Lung (tissue), 12 donors: Measurements from ENCODE around the gene MAP2K7. TPM values are rescaled to one million over a fixed set of nuclear protein-coding genes. Genes with fewer than 3 reads are reported as not detected.

Experiments used
- ATAC-seq: fragments of 200-7000 bp; cut with Tn5 transposase; one replicate; pipeline ENCODE4 v1.9.1; 2020; ENCODE audit warnings: moderate number of reproducible peaks; ENCODE audit not compliant: insufficient read depth, low FRiP score
- DNase-seq, 3 donors: peaks; one replicate each; pipeline ENCODE4 v3.0.0-alpha.2; 2013 to 2017
- H3K27ac ChIP-seq, 2 donors: one replicate each; pipeline ENCODE4 v1.5.1; 2013; ENCODE audit warnings: mild to moderate bottlenecking in 2 of 2, moderate library complexity in 2 of 2, control low read depth in 1 of 2, inconsistent platforms in 1 of 2, low read depth in 1 of 2, low read length in 1 of 2
- H3K27me3 ChIP-seq, 3 donors: one replicate each; pipeline ENCODE4 v1.5.1; 2013; ENCODE audit warnings: low read length in 2 of 3; ENCODE audit not compliant: control insufficient read depth in 3 of 3, insufficient read depth in 3 of 3
- H3K36me3 ChIP-seq, 4 donors: one replicate each; pipeline ENCODE4 v1.5.1; 2013; ENCODE audit warnings: low read length in 4 of 4, mild to moderate bottlenecking in 1 of 4, moderate library complexity in 1 of 4; ENCODE audit not compliant: control insufficient read depth in 4 of 4, insufficient read depth in 4 of 4
- H3K4me1 ChIP-seq, 5 donors: one replicate each; pipeline ENCODE4 v1.5.1; 2013; ENCODE audit warnings: low read length in 5 of 5, mild to moderate bottlenecking in 2 of 5, moderate library complexity in 1 of 5; ENCODE audit not compliant: control insufficient read depth in 5 of 5, insufficient read depth in 5 of 5
- H3K4me3 ChIP-seq: one replicate; pipeline ENCODE4 v1.5.1; 2013; ENCODE audit warnings: mild to moderate bottlenecking, control low read depth, moderate library complexity
- H3K9ac ChIP-seq, 2 donors: one replicate each; pipeline ENCODE4 v1.5.1; 2013; ENCODE audit warnings: low read length in 2 of 2, control low read depth in 1 of 2; ENCODE audit not compliant: insufficient read depth in 1 of 2
- H3K9me3 ChIP-seq, 4 donors: one replicate each; pipeline ENCODE4 v1.5.1; 2013; ENCODE audit warnings: low read length in 3 of 4, mild to moderate bottlenecking in 1 of 4, moderate library complexity in 1 of 4; ENCODE audit not compliant: control insufficient read depth in 4 of 4, insufficient read depth in 3 of 4
- WGBS, 2 donors: extraction: QIAGEN DNeasy Blood & Tissue Kit; methylation state at CpG; one replicate each; pipeline ENCODE4 v1.1.7; 2013; 5-methylcytosine and 5-hydroxymethylcytosine counted together
- polyA plus RNA-seq, 2 donors: library from polyadenylated mRNA; stranded (reverse); fragments of 200-250 nt; gene quantifications; one replicate each; pipeline ENCODE4 v1.2.1, GENCODE V29; 2013
- total RNA-seq, 2 donors: library from RNA; depleted of rRNA in 1 of 2; stranded (reverse); fragments of >200 nt in 1 of 2; gene quantifications; one replicate each; pipeline ENCODE4 v1.2.1, GENCODE V29; 2014 to 2021
- TF ChIP-seq, protein P1 (sequence below): IDR thresholded peaks from 2 replicates; pipeline ENCODE4 v1.5.1; 2012; ENCODE audit warnings: mild to moderate bottlenecking; ENCODE audit errors: control extremely low read depth, extremely low read depth
- donor health status: control.
- donor health status: control.
- donor health status: Bipolar disorder and iron deficiency.
- donor health status: healthy.
- donor health status: DM: yes; HTN: yes; CAD: no.

The MAP2K7 gene
- total and polyA plus RNA-seq, 4 donors: 17.8 to 41.7 (median 23.4) TPM

DNA sequence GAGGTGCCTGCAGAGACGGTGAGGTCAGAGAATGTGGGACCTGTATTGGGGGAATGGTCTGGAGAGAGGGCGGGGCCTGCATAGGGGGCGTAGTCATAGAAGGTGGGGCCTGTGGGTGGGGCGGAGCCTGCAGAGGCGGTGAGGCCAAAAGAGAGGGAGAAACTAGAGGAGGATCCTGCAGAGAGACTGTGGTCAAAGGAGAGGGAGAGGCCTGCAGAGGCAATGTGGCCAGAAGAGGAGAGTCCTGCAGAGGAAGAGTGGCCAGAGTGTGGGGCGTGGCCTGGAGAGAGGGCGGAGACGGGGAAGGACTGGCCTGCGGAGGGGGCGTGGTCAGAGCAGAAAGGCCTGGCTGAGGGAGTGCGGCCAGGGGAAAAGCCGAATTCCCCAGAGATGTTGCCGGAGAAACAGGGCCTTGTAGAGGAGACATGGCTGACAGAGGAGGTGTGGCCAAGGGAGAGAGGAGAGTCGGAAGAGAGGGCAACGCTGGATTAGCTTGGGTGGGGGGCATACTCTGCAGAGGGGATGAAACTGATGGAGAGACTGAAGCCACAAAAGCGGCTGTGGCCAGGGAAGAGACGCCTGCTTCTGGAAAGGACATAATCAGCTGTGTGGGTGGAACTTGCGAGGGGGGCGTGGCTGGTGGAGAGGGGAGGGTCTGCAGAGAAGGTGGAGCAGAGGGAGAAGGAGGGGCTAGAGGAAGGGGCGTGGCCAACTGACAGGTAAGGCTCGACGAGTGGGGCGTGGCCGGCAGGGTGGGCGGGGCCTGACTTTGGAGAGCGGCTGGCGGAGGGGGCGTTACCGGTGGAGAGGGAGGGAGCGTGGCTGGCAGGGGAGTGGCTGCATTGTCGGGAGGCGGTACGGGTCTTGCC is 32.0 kb upstream of the MAP2K7 start:
- WGBS, 2 donors: 7 to 9% methylated on average over 32 to 33 of the region's 33 CpGs
- DNase-seq (peak; percentile 84 to 92 (median 85)), ATAC-seq (peak; percentile 44)
- Histone ChIP-seq H3K36me3 (no peaks in the 10 kb centered on the region), H3K27ac (peak overlapping the region in 1 of 2 donors; percentile 71), H3K4me3 (no peak overlapping the region), H3K4me1 (peaks cover 0 to 30% (median 12%) of the 10 kb centered on the region in 5 donors), H3K9ac (no peak overlapping the region), H3K27me3 (peaks cover 0 to 22% (median 16%) of the 10 kb centered on the region in 3 donors), H3K9me3 (no peaks in the 10 kb centered on the region)
- TF ChIP-seq, protein P1, sequence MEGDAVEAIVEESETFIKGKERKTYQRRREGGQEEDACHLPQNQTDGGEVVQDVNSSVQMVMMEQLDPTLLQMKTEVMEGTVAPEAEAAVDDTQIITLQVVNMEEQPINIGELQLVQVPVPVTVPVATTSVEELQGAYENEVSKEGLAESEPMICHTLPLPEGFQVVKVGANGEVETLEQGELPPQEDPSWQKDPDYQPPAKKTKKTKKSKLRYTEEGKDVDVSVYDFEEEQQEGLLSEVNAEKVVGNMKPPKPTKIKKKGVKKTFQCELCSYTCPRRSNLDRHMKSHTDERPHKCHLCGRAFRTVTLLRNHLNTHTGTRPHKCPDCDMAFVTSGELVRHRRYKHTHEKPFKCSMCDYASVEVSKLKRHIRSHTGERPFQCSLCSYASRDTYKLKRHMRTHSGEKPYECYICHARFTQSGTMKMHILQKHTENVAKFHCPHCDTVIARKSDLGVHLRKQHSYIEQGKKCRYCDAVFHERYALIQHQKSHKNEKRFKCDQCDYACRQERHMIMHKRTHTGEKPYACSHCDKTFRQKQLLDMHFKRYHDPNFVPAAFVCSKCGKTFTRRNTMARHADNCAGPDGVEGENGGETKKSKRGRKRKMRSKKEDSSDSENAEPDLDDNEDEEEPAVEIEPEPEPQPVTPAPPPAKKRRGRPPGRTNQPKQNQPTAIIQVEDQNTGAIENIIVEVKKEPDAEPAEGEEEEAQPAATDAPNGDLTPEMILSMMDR: no peak

DNA sequence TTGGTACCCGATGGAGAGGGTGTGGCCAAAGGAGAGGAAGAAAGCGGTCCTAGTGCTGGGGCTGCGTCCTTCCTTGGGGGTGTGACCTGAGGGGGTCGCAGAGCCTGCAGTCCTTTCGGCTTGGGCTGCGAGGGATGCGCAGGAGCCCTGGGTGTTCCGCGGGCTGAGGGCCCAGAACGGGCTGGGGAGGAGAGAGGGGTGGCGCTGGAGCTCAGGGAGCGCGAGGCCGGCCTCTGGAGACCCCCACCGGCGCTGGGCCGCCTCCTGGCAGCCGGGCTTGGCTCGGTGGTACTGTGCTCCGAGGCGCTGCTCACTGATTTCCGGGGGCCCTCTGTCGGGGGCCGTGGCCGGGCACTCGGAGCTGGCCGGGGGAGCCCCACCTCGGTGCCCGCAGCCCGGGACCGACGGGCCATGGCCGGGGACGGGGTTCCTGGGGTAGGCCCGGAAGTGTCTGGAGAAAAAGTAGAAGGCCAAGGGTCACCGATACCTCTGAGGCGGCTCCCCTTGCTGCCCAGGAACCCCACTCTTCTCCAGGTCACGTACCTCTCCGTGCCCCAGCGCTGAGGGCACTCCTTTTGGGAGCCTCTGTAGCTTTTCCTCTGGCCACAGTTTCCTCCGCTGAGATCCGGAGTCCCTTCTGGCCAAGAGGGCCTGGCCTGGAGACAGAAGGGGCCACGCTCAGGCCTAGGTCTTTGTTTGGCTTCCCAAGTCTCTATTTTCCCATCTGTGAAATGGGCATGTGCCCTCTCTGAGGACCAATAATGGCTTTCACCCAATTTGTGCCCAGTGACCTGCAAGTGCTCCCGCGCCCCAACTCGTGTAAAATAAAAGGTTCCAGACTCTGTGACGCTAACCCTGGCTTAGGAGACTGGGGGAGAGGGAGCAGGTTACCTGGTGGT is 31.1 kb upstream of the MAP2K7 start:
- peak overlapping the region in 1 of 2 donors; percentile 16 for H3K27ac ChIP-seq
- H3K4me3 ChIP-seq: no peak overlapping the region
- no peak for ATAC-seq
- H3K9me3 ChIP-seq: no peaks in the 10 kb centered on the region
- TF ChIP-seq, protein P1: no peak
- DNase-seq: no peak
- 51 to 57% methylated on average over 45 to 47 of the region's 47 CpGs for WGBS, 2 donors
- peaks cover 0 to 18% (median 16%) of the 10 kb centered on the region in 3 donors for H3K27me3 ChIP-seq
- peaks cover 0 to 30% (median 12%) of the 10 kb centered on the region in 5 donors for H3K4me1 ChIP-seq
- no peaks in the 10 kb centered on the region for H3K36me3 ChIP-seq
- H3K9ac ChIP-seq: no peak overlapping the region

DNA sequence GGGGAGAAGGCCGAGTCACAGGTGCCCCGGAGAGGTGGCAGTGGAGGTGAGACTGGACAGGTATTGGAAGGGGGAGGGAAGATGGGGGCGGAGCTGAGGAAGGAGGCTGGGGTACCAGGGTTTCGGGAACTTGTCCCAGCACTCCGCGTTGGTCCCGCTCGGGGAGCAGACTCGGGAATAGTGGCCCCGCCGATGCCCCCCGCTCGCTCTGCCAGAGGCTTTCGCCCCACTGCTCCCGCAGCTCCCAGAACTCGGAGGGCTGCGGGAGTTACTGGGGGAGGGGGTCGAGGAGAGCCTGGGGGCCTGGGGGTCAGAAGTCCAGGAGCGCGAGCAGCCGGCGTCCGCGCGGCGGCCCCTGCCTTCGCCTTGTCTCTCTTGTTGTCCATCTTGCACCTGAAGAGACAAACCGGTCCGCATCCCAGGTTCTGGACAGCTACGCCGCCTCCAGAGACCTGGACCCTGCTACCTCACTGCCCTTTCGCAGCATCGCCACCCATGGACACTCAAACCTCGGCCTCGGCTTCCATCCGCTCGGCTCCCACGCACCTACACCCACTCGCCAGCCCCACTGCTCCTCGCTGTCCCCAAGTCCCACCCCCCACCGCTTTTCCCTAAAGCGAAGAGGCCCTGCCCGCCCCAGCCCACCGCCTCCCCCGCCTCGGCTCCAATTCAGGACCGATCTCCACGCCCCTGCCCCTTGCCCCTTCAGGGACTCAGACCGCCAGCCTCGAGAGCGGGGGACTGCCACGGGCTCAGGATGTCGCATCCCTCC is 30.2 kb upstream of the MAP2K7 start:
- no peaks in the 10 kb centered on the region for H3K9me3 ChIP-seq

More for the DNA sequence above, 30.2 kb upstream of the MAP2K7 start:
- no peak for ATAC-seq
- peaks cover 0 to 16% (median 16%) of the 10 kb centered on the region in 3 donors for H3K27me3 ChIP-seq
- H3K36me3 ChIP-seq: no peaks in the 10 kb centered on the region
- peaks cover 0 to 30% (median 12%) of the 10 kb centered on the region in 5 donors for H3K4me1 ChIP-seq
- TF ChIP-seq, protein P1: no peak
- 18 to 22% methylated on average over 43 to 53 of the region's 53 CpGs for WGBS, 2 donors
- no peak overlapping the region for H3K9ac ChIP-seq
- H3K27ac ChIP-seq: no peak overlapping the region
- H3K4me3 ChIP-seq: no peak overlapping the region
- no peak for DNase-seq
